ENCODE results near the gene DCDC2B. TPM values are rescaled to one million over a fixed set of nuclear protein-coding genes. Genes with fewer than 3 reads are reported as not detected.

Gene DCDC2B
- total and polyA plus RNA-seq, 2 of the 13 experiments (the other 11 are each of a cell fraction or from before 2014, with no cell fraction given), result not detected

- TF ChIP-seq THAP7 (CRISPR knock-in tag; IDR thresholded peaks at IDR 0.05), result no peak
- TF ChIP-seq CREB1 (IDR thresholded peaks at IDR 0.05), result no peak
- TF ChIP-seq CREB1 (CRISPR knock-in tag; IDR thresholded peaks at IDR 0.05), result no peak
- TF ChIP-seq FUBP1 (CRISPR knock-in tag; IDR thresholded peaks at IDR 0.05; ENCODE audit: borderline replicate concordance), result no peak
- TF ChIP-seq ZNF672 (CRISPR knock-in tag; IDR thresholded peaks at IDR 0.05), result no peak
- no peak for TF ChIP-seq GPN1 (CRISPR knock-in tag; IDR thresholded peaks at IDR 0.05; ENCODE audit: borderline replicate concordance)
- peak; percentile 68 for TF ChIP-seq STAG1 (CRISPR knock-in tag; IDR thresholded peaks at IDR 0.05)
- TF ChIP-seq SATB2 (CRISPR knock-in tag; IDR thresholded peaks at IDR 0.05), result no peak
- 0 out of 2 replicates have a peak, but pooled peaks have one; percentile 31 for TF ChIP-seq RBAK (CRISPR knock-in tag; IDR thresholded peaks at IDR 0.05)
- TF ChIP-seq E2F5 (CRISPR knock-in tag; conservative IDR thresholded peaks at IDR 0.05), result no peak
- no peak for TF ChIP-seq ZNF253 (CRISPR knock-in tag; IDR thresholded peaks at IDR 0.05; ENCODE audit: borderline replicate concordance)
- TF ChIP-seq PAXIP1 (CRISPR knock-in tag; conservative IDR thresholded peaks at IDR 0.05), result no peak
- no peak for TF ChIP-seq DMAP1 (CRISPR knock-in tag; IDR thresholded peaks at IDR 0.05)
- TF ChIP-seq BATF2 (CRISPR knock-in tag; IDR thresholded peaks at IDR 0.05), result no peak
- no peak for TF ChIP-seq ATF1 (CRISPR knock-in tag; IDR thresholded peaks at IDR 0.05)
- 0 out of 2 replicates have a peak, but pooled peaks have one; percentile 38 for TF ChIP-seq KMT2A (CRISPR knock-in tag; IDR thresholded peaks at IDR 0.05)
- no peak for TF ChIP-seq ZNF616 (CRISPR knock-in tag; IDR thresholded peaks at IDR 0.05; ENCODE audit: low read depth)
- TF ChIP-seq POLR2AphosphoS2 (IDR thresholded peaks at IDR 0.05; ENCODE audit: low read depth, low read length), result no peak
- TF ChIP-seq TEF (CRISPR knock-in tag; IDR thresholded peaks at IDR 0.05), result no peak
- no peak for TF ChIP-seq ZNF337 (CRISPR knock-in tag; IDR thresholded peaks at IDR 0.05; ENCODE audit: borderline replicate concordance, low read depth)
- TF ChIP-seq ERF (CRISPR knock-in tag; IDR thresholded peaks at IDR 0.05), result peak; percentile 49; the same call in 1 of the 2 replicates
- no peak for TF ChIP-seq MTF1 (CRISPR knock-in tag; IDR thresholded peaks at IDR 0.05)
These were observed 39.3 kb downstream of the DCDC2B start (continued) for GRCh38 chr1:32247983-32248889.
